Pancreas (tissue), 10 donors: ENCODE results near the gene GPR75. TPM values are rescaled to one million over a fixed set of nuclear protein-coding genes. Genes with fewer than 3 reads are reported as not detected.

ENCODE experiments used
- ATAC-seq, 4 donors: fragments of 200-7000 bp; cut with Tn5 transposase; one replicate each; pipeline versions ENCODE4 v1.8.0 to v1.9.1; 2020; ENCODE audit warnings: mild to moderate bottlenecking in 4 of 4, moderate library complexity in 4 of 4
- DNase-seq, 6 donors: peaks; one replicate each; pipeline ENCODE4 v3.0.0-alpha.2; 2020
- FAIRE-seq: peaks from 2 replicates; lab custom pipeline; 2012; peaks lifted over from hg19 to GRCh38; lab: Jason Lieb, UNC
- H3K27ac ChIP-seq, 4 donors: fragments of 200-600 bp; sonication (generic); 1 replicate in 3 of 4; 2 replicates in 1 of 4; pipeline versions ENCODE4 v1.5.0 to v1.8.0; 2020
- H3K27me3 ChIP-seq, 4 donors: fragments of 200-600 bp; one replicate each; pipeline ENCODE4 v1.8.0; 2021
- H3K36me3 ChIP-seq, 3 donors: fragments of 200-600 bp; sonication (generic) in 1 of 3; one replicate each; pipeline versions ENCODE4 v1.5.0 to v1.8.0; 2020 to 2021
- H3K4me1 ChIP-seq, 3 donors: fragments of 200-600 bp; one replicate each; pipeline ENCODE4 v1.8.0; 2021
- H3K4me3 ChIP-seq, 4 donors: fragments of 200-600 bp; sonication (generic) in 2 of 4; one replicate each; pipeline versions ENCODE4 v1.5.0 to v1.8.0; 2020 to 2021
- H3K9me3 ChIP-seq, 4 donors: fragments of 200-600 bp; one replicate each; pipeline ENCODE4 v1.8.0; 2021
- CTCF ChIP-seq, 4 donors: fragments of 200-600 bp; sonication (generic) in 3 of 4; IDR thresholded peaks; one replicate each; pipeline versions ENCODE4 v1.5.0 to v1.8.0; 2021; ENCODE audit warnings: antibody characterized with exemption in 4 of 4
- WGBS, 2 donors: extraction: QIAGEN DNeasy Blood & Tissue Kit; methylation state at CpG; one replicate each; pipeline ENCODE4 v1.1.7; 2013; 5-methylcytosine and 5-hydroxymethylcytosine counted together
- intact Hi-C, 3 donors: fragments of 100-400 bp; cut with DNase I; formaldehyde crosslinking; loops; one replicate each; pipeline versions ENCODE4 v1.11.1 to v1.14.2; 2022
- polyA plus RNA-seq, 2 donors: library from polyadenylated mRNA; stranded (reverse); fragments of 200-250 nt; gene quantifications; one replicate each; pipeline ENCODE4 v1.2.3, GENCODE V29; 2013
- total RNA-seq, 6 donors: library from RNA; stranded (reverse); fragmentation: NEBNext Ultra II Directional in 4 of 6; extraction: Animal tissue kit (Norgen Biotek cat#: 25700) in 4 of 6; gene quantifications; one replicate each; pipeline versions ENCODE4 v1.2.1 to v1.2.4, GENCODE V29; 2021 to 2023
- donor health status: healthy with polysubstance abuse.
- donor health status: DM: no; HTN: no; CAD: no; lungs with moderate emphysema.
- donor health status: DM: no; HTN: no; CAD: no.
- donor health status: control.
- donor health status: control.
- donor health status: Bipolar disorder and iron deficiency.
- donor health status: DM: yes; HTN: yes; CAD: no.
- donor health status: DM: no; HTN: no; CAD: no.
- donor health status: DM: no; HTN: no; CAD: no.
- donor health status: DM: yes; HTN: yes; CAD: no.

The GPR75 gene
- total and polyA plus RNA-seq, 8 donors, result 1.1 to 1.9 (median 1.5) TPM

DNA sequence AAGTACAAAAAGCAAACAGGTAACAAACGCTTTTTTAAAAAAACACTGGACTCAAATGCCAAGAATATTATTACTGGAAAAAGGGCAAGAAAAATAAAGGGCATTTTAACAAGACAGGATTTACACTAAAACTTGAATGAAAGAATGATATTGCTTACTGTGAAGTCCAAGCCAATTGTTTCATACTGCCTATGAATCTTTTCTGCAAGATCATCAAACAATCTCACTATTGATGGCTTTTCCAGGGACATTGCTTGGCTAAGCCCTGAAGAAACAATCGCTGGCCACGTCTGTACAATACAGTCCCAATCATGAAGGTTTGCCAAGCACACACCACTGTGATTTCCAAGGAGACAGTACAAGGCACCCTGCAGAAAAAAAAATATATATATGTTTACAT is 41.4 kb upstream of the GPR75 start:
- DNase-seq (no peak), ATAC-seq (no peak), FAIRE-seq (no peak)
- no peak for TF ChIP-seq CTCF (IDR thresholded peaks at IDR 0.05)
- WGBS, 2 donors, result 75 to 78% methylated on average over 3 of the region's 3 CpGs
- Histone ChIP-seq H3K4me3 (no peak overlapping the region), H3K27ac (no peak overlapping the region), H3K27me3 (no peaks in the 10 kb centered on the region), H3K4me1 (no peaks in the 10 kb centered on the region), H3K9me3 (no peaks in the 10 kb centered on the region), H3K36me3 (peaks cover 2 to 51% (median 5%) of the 10 kb centered on the region in 3 donors)
- intact Hi-C loops, result no loop called here

DNA sequence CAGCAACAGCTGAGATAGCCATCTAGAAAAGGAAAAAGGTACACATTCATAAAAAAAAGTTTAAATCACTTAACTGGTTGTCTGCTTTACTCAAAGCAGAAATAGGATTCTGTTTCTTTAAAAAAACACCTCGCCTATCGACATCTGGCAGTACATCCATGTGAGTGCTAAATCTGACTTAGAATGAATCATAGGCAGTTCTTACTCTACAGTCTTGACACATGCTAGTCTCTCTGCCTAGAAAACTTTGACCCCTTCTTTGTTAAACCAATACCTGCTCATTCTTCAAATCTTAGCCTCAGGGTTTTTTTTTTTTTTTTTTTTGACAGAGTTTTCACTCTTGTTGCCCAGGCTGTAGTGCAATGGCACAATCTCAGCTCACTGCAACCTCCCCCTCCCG is 37.1 kb upstream of the GPR75 start:
- DNase-seq (no peak), FAIRE-seq (no peak), ATAC-seq (peak in 2 of 4 donors; percentile 52 to 59)
- no peak overlapping the region for H3K4me3 ChIP-seq
- H3K4me1 ChIP-seq, result no peaks in the 10 kb centered on the region
- TF ChIP-seq CTCF (IDR thresholded peaks at IDR 0.05), result no peak
- no peak overlapping the region for H3K27ac ChIP-seq
- peaks cover 7 to 46% (median 23%) of the 10 kb centered on the region in 3 donors for H3K36me3 ChIP-seq
- H3K9me3 ChIP-seq, result no peaks in the 10 kb centered on the region
- H3K27me3 ChIP-seq, result no peaks in the 10 kb centered on the region
- intact Hi-C loops, result no loop called here
- 62 to 71% methylated on average over 3 of the region's 3 CpGs for WGBS, 2 donors

GRCh38 chr2:53886406-53887280 is 26.9 kb upstream of the GPR75 start:
- no peak for ATAC-seq
- Histone ChIP-seq H3K27ac (no peak overlapping the region), H3K4me1 (no peaks in the 10 kb centered on the region), H3K36me3 (peaks cover 6 to 71% (median 12%) of the 10 kb centered on the region in 3 donors), H3K27me3 (no peaks in the 10 kb centered on the region), H3K4me3 (no peak overlapping the region), H3K9me3 (no peaks in the 10 kb centered on the region)
- FAIRE-seq, result no peak
- DNase-seq, result no peak
- 88 to 89% methylated on average over 5 of the region's 5 CpGs for WGBS, 2 donors
- no peak for TF ChIP-seq CTCF (IDR thresholded peaks at IDR 0.05)
- intact Hi-C loops, result no loop called here

DNA sequence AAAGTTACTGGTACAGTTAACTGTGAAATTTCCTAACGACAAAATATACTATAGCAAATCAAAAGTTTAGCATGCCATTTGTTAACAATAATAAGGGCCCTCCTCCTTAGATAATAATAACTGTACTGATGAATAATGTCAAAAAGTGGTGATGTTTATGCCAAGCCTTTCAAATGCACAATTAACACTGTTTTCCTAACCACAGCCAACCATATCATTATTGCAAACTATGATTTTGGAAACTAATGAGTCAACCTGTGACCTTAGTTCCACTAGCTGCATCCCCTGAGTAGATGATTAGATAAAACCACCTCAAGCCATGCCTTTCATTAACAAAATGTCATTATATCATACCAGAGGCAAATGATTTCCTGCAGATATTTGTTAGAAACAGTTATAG is 25.1 kb upstream of the GPR75 start:
- peaks cover 10 to 67% (median 12%) of the 10 kb centered on the region in 3 donors for H3K36me3 ChIP-seq
- no peak for FAIRE-seq
- intact Hi-C loops, result no loop called here
- no peak overlapping the region for H3K27ac ChIP-seq
- no peaks in the 10 kb centered on the region for H3K27me3 ChIP-seq
- no peak overlapping the region for H3K4me3 ChIP-seq
- no peak for TF ChIP-seq CTCF (IDR thresholded peaks at IDR 0.05)
- WGBS, 2 donors, result 95 to 97% methylated on average over 1 of the region's 1 CpG
- H3K4me1 ChIP-seq, result no peaks in the 10 kb centered on the region
- H3K9me3 ChIP-seq, result no peaks in the 10 kb centered on the region
- DNase-seq, result no peak
- no peak for ATAC-seq

- Histone ChIP-seq H3K36me3 (peaks cover 8 to 40% (median 10%) of the 10 kb centered on the region in 3 donors), H3K4me3 (no peak overlapping the region), H3K27ac (no peak overlapping the region), H3K9me3 (no peaks in the 10 kb centered on the region), H3K27me3 (no peaks in the 10 kb centered on the region), H3K4me1 (no peaks in the 10 kb centered on the region)
- no peak for DNase-seq
- intact Hi-C loops, result no loop called here
- no peak for TF ChIP-seq CTCF (IDR thresholded peaks at IDR 0.05)
- FAIRE-seq, result no peak
- ATAC-seq, result no peak
Measured at GRCh38 chr2:53881986-53882385, 22.2 kb upstream of the GPR75 start.
